SKM-1 (cell line): ENCODE measurements around the gene SMAD7.
A peak's percentile ranks its signal among the peaks of the same experiment; 100 is the strongest.

ENCODE experiments used
- DNase-seq: peaks from one replicate; lab custom pipeline; 2025; ENCODE audit not compliant: unreplicated experiment; lab: John Stamatoyannopoulos, UW

Gene SMAD7

DNA sequence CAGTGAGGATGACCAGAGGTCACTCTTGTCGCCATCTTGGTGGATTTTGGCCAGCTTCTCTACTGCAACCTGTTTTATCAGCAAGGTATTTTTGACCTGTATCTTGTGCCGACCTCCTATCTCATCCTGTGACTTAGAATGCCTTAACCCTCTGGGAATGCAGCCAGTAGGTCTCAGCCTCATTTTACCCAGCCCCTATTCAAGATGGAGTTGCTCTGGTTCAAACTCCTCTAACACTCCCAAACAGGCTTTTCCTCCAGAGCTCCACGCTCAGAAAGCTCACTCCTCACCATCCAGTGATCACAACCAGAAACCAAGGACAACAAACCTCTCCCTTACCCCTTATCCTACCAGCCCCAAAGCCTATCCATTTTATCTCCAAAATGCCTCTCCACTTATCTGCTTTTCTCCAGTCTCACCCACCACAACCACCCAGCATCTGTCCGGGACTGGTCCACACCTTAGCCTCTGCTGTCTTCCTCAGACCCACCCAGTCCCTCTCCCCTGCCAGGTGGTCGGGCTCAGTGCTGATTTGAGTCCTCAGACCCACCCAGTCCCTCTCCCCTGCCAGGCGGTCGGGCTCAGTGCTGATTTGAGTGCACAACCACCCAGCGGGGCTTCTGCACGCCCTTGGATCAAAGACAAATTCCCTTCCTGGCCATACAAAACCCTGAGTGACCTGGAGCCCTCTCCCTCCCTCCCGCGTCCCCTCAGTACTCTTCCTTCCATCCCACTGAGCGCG lies 11.7 kb upstream of the SMAD7 start:
- no peak for DNase-seq

DNA sequence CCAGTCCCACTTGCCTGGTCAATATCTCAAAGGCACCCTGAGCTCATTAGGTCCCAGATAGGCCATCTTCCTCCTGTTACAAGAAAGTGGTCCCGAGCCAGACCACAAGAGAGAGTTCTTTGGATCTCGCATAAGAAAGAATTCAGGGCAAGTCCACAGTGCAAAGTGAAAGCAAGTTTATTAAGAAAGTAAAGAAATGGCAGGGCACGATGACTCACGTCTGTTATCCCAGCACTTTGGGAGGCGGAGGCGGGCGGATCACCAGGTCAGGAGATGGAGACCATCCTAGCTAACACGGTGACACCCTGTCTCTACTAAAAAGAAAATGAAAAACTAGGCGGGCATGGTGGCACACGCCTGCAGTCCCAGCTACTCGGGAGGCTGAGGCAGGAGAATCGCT lies 10.8 kb upstream of the SMAD7 start:
- no peak for DNase-seq

DNA sequence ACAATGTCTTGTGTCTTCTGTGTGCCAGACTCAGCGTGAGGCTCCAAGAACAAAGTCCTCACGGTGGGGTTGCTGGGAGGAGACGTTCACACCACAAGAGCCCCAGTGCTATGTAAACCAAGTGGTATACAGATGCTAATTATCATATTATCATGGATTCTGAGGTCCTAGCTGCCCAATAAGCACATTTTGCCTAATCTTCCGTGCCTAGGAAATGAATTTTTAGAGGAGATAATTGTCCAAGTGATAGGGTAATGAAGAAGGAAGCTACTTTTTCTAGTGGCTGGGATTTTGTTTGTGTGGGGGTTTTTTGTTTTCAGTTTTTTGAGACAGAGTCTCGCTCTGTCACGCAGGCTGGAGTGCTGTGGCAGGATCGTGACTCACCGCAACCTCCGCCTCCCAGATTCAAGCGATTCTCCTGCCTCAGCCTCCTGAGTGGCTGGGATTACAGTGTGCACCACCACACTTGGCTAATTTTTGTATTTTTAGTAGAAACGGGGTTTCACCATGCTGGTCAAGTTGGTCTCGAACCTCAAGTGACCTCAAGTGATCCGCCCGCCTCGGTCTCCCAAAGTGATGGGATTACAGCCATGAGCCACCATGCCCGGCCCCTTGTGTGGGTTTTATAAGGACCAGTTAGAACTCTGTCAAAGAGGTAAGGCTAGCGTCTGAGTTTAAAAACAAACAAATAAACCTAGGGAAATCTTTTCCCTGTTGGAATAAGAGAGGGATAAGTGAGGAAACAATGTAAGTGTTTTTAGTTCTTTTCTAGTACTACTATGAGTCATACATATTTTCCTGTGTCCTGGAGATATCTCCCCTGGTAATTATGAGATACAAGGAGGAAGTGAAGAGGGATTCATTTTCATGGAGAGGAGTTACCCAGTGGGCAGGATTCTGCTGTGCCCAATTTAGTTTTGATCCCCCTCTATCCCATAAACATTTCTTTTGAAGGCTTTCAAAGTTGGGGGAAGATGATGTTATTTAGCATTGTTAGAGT lies 9.5 kb upstream of the SMAD7 start:
- no peak for DNase-seq

DNA sequence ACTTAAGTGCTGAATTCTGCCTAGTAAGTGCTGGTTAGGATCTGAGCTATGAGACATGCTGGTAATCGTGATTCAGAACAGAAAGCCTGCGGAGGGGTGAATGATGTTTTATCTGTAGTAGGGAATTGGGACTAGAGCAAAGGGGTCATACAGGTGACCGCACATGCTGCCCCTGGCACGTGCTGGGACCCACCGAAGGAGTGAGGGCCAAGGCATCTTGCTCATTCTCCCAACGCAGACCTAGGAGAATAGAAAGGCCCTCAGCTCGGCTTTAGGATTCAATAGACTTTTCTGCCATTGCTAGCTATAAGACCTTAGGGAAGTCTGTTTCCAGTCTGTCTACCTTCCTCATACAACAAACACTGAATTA lies 8.8 kb upstream of the SMAD7 start:
- DNase-seq = no peak

DNA sequence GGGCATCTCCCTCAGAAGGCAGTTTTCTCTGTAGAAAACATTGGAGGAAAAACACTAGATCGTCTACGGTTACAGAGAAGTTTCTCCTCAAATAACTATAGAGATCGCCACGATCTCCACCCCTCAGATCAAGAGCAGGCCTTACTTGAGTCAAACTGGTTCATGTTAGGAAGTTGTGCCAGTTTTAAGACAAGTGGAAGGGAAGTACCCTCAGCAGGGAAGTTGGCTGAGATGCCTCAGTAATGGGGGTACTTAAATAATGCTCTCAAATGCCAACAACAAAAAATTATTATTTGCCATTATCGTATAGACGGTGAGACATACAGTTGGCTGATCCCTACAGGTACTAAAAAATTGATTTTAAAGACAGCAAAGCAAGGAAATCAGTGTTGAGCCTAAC lies 8.2 kb upstream of the SMAD7 start:
- no peak for DNase-seq

DNA sequence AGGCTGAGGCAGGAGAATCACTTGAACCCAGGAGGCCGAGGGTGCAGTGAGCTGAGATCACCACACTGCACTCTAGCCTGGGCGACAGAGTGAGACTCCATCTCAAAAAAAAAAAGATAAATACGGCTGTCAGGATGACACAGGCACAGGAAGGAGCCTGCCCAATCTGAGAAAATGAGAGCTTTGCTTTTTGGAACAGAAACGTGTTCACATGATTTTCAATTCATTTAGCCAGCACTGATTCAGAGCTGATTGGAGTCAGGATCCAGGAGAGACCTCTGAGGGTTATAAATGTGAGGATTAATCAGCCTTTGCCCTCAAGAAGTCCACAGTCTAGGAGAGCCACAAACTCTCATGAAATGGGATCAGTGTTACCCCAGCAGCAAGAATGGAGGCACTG lies 6.9 kb upstream of the SMAD7 start:
- no peak for DNase-seq

DNA sequence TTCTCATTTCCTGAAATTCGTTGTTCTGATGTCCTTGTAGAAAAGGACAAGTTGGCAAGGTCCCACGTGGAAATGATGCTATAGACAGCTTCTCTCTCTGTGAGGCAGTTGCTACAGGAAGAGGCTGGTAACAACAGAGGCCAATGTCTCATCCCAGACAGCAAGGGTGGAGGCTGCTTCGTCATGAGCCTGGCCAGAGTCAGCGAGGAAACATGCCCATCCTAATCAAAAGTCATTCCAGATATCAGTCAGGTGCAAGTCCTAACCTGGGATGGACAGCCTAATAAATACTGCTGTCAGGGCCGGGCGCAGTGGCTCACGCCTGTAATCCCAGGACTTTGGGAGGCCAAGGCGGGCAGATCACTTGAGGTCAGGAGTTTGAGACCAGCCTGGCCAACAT lies 6.4 kb upstream of the SMAD7 start:
- DNase-seq = no peak

DNA sequence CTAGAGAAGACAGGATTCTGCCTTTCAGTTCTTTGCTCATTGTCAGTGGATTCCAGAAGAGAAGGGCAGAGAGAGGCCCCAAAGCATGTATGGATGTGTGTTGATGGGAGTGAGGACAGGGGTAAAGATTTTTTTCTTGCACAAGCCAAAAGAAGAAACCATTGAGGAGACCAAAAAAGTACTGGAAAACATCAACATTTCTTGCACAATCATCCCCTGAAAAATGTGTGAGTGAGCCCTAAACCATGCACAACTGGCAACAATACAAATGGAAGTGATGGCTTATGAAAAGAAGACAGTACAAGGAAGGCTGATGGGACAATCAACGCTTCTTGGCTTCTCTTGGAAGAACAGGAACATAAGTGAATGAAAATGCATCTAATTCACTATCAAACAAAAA lies 5.6 kb upstream of the SMAD7 start:
- DNase-seq = no peak

DNA sequence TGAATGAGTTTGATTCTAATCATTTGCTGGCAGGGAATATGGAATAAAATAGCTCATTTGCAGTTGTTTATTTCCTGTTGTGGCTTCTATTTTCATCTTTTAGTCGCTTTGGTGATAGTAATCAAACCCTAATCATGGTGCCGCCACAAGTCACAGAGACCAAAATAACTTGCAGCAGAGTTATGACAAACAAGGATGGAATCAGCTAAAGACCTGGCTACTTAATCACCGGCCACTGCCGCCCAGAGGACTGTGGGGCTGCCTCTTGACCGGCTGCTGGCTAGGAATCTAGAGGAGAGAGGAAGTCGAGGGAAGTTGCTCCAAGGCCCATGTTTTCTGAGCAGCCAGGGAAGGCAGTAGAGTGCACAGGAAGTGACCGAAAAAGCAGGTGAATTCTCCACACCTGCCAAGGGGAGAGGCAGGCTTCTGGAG lies 5.1 kb upstream of the SMAD7 start:
- no peak for DNase-seq

DNA sequence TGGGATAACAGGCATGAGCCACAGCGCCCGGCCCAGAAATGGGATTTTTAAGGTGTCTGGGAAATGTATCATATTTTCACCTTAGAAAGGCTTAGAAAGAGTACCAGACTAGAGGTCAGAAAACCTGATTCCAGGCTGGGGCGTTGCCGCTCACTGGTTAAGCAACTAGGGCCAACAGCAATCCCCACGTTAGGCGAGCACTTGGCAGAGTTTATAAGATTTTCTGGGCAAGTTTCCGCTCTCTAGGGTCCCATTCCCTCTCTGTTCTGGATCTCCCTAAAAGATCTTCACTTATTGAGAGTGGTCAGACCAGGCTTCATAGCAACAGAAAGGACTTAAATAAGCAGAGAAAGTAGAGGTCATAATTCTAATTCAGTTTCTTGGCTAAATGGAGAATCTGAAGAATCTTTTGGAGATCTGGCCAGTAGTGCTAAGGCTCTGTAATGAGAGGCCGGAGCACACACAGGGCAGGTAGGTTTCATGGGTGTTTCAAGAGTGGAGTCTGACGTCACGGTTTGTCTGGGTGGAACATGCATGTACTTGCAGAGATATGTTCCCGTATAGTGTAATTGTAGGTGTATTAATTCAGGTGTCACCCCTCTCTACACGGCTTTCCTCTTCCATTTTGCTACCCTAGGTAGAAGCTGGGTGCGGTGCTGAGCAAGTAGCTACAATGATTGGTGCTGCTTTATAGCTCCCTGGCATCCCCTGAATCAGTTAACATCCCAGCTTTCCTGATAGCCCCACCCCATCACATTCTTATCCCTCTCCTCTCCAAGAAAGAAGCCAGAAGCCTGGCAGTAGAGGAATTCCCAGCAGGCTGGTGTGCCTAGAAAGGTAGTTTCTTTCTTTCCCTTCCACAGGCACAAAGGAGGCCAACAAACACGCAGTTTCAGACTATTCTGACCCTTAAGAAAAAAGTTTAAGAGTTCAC lies 4.4 kb upstream of the SMAD7 start:
- DNase-seq = no peak

DNA sequence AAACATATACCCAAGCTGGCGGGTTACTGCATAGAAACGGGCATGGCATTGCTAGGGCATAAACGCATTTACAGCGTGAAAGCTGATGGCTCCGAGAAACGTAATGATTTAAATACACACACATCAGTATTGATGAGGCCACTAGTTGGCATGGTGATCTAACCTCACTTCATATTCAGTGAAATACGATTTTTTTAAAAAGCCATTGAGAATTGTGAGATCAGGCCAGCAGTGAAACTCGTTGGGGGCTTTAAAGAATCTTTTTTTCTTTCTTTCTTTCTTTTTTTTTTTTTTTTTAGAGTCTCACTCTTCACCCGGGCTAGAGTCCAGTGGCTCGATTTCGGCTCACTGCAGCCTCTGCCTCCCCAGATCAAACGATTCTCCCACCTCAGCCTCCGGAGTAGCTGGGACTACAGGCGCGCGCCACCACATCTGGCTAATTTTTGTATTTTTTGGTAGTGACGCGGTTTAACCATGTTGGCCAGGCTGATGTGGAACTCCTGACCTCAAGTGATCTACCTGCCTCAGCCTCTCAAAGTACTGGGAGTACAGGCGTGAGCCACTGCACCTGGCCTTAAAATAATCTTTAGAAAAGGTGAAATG lies 2.4 kb upstream of the SMAD7 start:
- no peak for DNase-seq

DNA sequence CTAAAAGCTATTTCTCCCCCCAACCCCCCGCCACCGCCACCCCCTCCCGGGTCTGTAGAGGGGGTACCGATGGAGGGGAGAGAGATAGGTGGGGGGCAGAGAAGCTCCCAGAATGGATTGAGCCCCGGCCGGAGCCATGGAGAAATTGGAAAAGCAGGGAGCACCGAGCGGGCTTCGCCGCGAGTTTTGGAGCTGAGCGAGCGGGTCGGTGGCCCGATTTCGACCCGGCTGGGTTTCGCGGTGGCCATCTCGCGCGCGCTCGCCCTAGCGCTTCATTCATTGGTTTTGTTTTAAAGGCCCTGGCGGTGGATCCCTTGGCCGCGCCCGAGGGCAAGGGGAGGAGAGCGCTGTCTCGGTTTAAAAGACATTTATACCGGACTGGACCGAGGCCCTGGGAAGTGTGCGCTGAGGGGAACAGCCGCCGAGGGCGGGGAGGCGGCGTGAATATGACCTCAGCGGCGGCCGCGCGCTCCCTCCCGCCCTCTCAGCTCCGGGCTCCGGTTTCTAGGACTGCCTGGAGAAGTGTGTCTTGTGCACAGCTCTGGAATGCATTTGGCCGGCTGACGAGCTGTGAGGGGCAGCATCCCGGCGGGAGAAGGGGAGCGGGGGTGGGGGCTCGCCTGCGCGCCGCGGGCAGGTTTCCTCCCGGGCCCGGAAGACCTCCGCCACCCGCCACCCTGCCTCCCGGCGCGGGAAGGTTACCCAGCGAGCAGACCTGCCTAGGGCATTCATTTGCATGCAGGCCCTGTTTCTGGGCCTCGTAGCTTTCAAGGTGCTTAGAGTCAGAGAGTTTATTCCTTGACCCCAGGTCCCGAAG lies 1.7 kb upstream of the SMAD7 start:
- DNase-seq = peak; percentile 54

DNA sequence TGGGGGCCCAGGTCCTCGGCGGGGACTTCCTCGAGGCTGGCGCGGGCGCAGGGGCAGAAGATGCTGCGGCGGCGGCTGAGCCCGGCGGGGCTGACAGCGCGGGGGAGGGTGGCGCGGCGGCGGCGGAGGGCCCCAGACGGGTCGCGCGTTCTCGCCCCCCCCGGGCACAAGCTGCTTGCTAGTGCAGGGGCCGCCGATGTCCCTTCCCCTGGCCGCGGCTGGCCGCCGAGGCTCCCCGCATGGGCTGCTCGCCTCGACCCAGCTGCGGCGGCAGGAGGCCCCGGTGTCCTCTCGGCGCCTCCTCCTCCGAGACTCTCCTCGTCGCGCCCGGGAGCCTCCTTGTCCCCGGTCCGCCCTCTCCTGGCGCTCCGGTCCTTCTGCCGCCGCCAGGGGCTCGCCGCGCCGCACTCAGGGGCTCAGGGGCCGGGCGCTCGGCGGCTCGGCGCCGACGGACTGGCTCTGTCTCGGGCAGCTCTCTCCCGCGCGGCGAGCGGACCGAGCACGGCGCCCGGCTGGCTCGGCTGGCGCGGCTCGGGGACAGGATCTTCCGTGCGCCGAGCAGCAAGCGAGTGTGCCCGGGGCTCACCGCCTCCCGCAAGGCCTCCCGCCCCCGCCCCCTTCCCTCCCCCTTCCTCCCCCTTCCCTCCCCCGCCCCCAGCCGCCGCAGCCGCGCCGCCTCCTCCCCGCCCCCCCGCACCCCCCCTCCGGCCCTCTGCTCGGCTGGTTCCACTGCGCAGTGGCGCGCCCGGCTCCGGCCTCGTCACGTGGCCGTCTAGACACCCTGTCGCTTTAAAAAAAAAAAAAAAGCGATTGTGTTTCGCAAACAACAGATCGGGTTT lies 902 bp upstream of the SMAD7 start:
- DNase-seq = peak; percentile 69

DNA sequence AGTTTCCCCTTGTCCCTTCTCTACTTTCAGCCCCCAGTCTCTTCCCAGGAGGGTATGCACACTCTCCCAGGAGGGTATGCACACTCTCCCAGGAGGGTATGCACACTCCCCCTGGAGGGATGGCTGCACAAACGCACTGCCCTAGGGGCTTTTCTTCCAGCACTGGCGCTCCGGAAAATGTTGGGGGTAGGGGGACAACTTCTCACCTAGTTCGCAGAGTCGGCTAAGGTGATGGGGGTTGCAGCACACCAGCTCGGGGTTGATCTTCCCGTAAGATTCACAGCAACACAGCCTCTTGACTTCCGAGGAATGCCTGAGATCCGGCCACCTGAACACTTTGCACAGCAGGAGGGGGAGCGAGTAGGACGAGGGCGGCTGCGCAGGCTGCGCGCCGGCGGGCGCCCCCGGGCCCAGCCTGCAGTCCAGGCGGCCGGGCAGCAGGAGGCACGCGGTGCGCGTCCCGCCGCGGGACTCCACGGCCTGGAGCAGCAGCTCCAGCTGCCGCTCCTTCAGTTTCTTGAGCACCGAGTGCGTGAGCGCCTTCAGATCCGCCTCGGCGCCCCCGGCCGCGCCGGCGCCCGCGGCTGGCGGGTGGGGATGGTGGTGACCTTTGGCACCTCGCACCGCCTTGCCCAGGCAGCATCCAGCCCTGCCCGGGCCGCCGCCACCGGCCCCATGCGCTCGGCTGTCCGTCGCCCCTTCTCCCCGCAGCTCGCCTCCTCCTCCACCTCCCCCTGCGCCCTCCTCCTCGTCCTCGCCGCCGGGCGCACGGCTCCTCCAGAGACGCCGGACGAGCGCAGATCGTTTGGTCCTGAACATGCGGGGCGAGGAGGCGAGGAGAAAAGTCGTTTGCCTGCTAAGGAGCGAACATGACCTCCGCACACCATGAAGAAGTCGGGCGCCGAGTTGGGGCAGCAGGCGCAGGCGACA lies 894 bp downstream of the SMAD7 start:
- DNase-seq = no peak

DNA sequence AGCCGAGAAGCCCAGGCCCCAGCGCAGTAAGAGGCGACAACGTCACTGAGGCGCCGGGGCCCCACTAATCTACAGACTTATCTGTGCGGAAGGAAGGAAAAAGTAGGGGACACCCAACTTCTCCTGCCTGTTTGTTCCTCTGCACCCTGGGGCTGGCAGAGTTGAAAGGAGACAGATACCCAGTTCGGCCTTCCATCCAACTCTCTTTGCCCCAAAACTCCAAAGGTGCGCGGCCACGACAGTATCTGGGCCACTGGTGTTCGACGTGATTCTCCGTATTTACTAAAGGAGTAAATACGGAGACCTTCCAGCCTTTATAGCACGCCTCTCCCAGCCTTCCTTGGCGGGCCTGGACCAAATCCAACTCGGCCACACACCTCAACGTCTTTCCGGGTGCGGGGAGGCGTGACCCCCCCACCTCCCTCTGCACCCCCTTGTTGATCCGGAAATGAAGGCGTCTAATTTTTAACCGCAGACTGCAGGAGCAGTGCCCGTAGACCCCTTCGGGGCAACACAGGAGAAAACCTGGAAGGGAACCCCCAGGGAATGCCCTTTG lies 1.6 kb downstream of the SMAD7 start:
- DNase-seq = peak; percentile 40

DNA sequence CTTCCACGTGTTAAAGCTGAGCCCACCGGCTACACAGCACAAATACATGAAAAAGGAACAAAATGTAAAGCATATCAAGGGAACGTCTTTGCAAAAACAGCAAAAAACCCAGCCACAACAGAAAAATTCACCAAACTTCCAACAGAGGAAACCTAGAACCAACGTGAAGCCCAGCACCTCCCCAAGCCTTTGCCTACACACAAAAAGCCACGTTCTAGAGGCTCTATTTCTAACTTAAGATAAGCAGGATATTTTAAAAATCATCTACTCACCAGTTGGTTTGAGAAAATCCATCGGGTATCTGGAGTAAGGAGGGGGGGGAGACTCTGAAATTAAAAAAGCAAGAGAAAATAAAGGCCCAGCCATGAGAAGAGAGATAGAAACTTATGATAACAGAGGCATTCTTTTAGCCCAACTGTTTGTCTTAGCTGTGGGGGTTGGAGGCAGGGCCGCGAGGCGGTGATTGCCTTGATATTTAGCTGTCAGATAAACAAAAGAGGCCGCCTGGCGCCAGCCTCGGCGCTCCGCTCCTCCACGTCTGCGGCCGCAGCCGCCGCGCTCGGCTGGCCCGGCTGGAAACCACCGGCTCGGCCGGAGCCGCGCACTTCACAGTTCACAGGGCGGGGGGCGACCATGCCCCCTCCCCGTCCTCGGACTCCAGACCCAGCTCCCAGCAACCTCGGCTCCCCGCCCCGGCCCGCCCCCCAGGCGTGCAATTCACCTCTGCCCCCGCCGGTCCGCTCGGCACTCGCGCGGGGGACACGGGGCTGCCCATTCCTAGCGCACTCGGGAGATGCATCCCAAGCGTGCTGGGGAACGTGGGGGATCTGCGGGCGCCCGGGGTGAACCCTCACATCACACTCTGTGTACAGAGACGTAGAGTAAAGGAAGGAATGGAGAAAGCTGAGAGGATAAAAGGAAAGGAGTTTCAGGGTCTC lies 2.4 kb downstream of the SMAD7 start:
- DNase-seq = no peak

DNA sequence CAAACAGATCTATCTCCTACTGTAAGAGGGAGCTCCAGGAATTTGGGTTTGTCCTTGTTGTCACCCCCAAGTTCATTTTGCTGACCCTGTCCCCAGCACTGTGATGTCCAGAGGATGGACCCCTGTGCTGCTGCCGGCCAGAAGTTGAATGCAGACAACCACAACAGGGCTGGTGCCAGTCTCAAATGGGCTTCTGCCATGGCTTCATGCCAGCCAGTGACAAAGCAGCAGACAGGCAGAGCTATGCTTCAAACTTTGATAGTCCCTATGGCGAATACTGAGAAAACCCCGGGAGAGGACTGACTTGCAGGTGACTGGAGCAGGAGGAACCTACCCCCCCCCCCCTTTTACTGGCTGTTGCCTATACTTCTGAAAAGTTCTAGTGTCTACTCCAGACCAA lies 3.2 kb downstream of the SMAD7 start:
- DNase-seq = no peak
